PC-9 (cell line): ENCODE measurements around the gene COMMD2. TPM values are rescaled to one million over a fixed set of nuclear protein-coding genes. Genes with fewer than 3 reads are reported as not detected.

Experiments
- BruUV-seq: library from RNA; stranded (reverse); fragments of 400-500 nt; replicated peaks from 2 replicates; lab custom pipeline; 2021; lab: Mats Ljungman, UMichigan
- CTCF ChIA-PET: fragments of 300-600 bp; sonication (Branson Sonifier 250); formaldehyde crosslinking; loops from one replicate; lab custom pipeline; 2022; ENCODE audit warnings: antibody characterized with exemption; lab: Charles Lee
- POLR2A ChIA-PET: fragments of 300-600 bp; sonication (Branson Sonifier 250); formaldehyde crosslinking; loops from one replicate; lab custom pipeline; 2022; ENCODE audit warnings: antibody characterized with exemption; ENCODE audit not compliant: unreplicated experiment; lab: Charles Lee
- DNase-seq, 2 experiments: peaks; one replicate each; pipeline versions ENCODE4 v3.0.0 to v3.0.0-alpha.2; 2015 to 2022; ENCODE audit warnings: mixed read lengths in 1 of 2
- H2AFZ ChIP-seq: fragments of 200-600 bp; sonication (generic); 2 replicates; pipeline ENCODE4 v1.8.1; 2017; ENCODE audit warnings: antibody characterized with exemption
- H3F3A ChIP-seq: fragments of 200-600 bp; sonication (generic); 2 replicates; pipeline ENCODE4 v1.8.1; 2017; ENCODE audit warnings: antibody characterized with exemption, mild to moderate bottlenecking, low read depth; ENCODE audit not compliant: insufficient read depth
- H3K27ac ChIP-seq: fragments of 200-600 bp; sonication (generic); 2 replicates; pipeline ENCODE4 v1.6.1; 2016; ENCODE audit warnings: mixed run types
- H3K27me3 ChIP-seq: fragments of 200-600 bp; sonication (generic); 2 replicates; pipeline ENCODE4 v1.6.1; 2016; ENCODE audit warnings: low read depth, mixed run types; ENCODE audit not compliant: insufficient read depth
- H3K36me3 ChIP-seq: fragments of 200-600 bp; sonication (generic); 2 replicates; pipeline ENCODE4 v1.6.1; 2016; ENCODE audit warnings: low read depth, mixed run types
- H3K4me1 ChIP-seq: fragments of 200-600 bp; sonication (generic); replicated peaks from 2 replicates; pipeline ENCODE4 v1.6.1; 2016; ENCODE audit warnings: mixed run types; ENCODE audit not compliant: insufficient read depth
- H3K4me2 ChIP-seq: fragments of 200-600 bp; sonication (generic); 2 replicates; pipeline ENCODE4 v1.6.1; 2017; ENCODE audit warnings: mixed run types
- H3K4me3 ChIP-seq: fragments of 200-600 bp; sonication (generic); 2 replicates; pipeline ENCODE4 v1.6.1; 2016; ENCODE audit warnings: mixed run types
- H3K79me2 ChIP-seq: fragments of 200-600 bp; sonication (generic); 2 replicates; pipeline ENCODE4 v1.6.1; 2017; ENCODE audit warnings: low read depth, mixed run types
- H3K9me2 ChIP-seq: fragments of 200-600 bp; sonication (generic); 2 replicates; pipeline ENCODE4 v1.8.1; 2017; ENCODE audit warnings: mild to moderate bottlenecking; ENCODE audit not compliant: insufficient read depth
- H3K9me3 ChIP-seq: fragments of 200-600 bp; sonication (generic); 2 replicates; pipeline ENCODE4 v1.8.1; 2016; ENCODE audit warnings: low read depth; ENCODE audit not compliant: insufficient read depth
- H4K20me1 ChIP-seq: fragments of 200-600 bp; sonication (generic); 2 replicates; pipeline ENCODE4 v1.8.1; 2017; ENCODE audit not compliant: insufficient read depth
- EZH2 ChIP-seq: fragments of 200-600 bp; sonication (generic); IDR thresholded peaks from 2 replicates; pipeline ENCODE4 v1.8.0; 2017; ENCODE audit warnings: antibody characterized with exemption, low read depth
- intact Hi-C: fragments of 100-400 bp; cut with micrococcal nuclease; formaldehyde crosslinking; loops from one replicate; pipeline ENCODE4 v1.10.0; 2022; ENCODE audit not compliant: unreplicated experiment
- total RNA-seq: library from RNA; stranded (reverse); gene quantifications from 2 replicates; pipeline ENCODE4 v1.2.3, GENCODE V29; 2021
- TF ChIP-seq, protein P1 (sequence below): fragments of 200-600 bp; sonication (generic); conservative IDR thresholded peaks from 2 replicates; pipeline ENCODE4 v1.6.1; 2017; ENCODE audit warnings: mixed run types, antibody characterized with exemption, mild to moderate bottlenecking, moderate library complexity

Gene COMMD2
- total RNA-seq, 1 experiment from 2014 or later, result 58.2 TPM

- no peaks in the 10 kb centered on the region for H3K36me3 ChIP-seq
- TF ChIP-seq, protein P1, sequence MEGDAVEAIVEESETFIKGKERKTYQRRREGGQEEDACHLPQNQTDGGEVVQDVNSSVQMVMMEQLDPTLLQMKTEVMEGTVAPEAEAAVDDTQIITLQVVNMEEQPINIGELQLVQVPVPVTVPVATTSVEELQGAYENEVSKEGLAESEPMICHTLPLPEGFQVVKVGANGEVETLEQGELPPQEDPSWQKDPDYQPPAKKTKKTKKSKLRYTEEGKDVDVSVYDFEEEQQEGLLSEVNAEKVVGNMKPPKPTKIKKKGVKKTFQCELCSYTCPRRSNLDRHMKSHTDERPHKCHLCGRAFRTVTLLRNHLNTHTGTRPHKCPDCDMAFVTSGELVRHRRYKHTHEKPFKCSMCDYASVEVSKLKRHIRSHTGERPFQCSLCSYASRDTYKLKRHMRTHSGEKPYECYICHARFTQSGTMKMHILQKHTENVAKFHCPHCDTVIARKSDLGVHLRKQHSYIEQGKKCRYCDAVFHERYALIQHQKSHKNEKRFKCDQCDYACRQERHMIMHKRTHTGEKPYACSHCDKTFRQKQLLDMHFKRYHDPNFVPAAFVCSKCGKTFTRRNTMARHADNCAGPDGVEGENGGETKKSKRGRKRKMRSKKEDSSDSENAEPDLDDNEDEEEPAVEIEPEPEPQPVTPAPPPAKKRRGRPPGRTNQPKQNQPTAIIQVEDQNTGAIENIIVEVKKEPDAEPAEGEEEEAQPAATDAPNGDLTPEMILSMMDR, result no peak
- TF ChIP-seq EZH2, result no peak
- H3F3A ChIP-seq, result no peaks in the 10 kb centered on the region
- ChIA-PET POLR2A (interaction anchor here (0.7 kb wide), 1 partner anchor 37 kb away, joined by 6 read pairs; no protein-coding TSS in a partner anchor), CTCF (interaction anchor here (0.5 to 2.8 kb wide), 3 partner anchors 11 to 255 kb away, joined by 3 to 56 read pairs (median 6); no protein-coding TSS in a partner anchor)
- DNase-seq, result no peak
- BruUV-seq, result no TSS peak
- H4K20me1 ChIP-seq, result no peaks in the 10 kb centered on the region
- no peaks in the 10 kb centered on the region for H3K9me3 ChIP-seq
- H3K4me1 ChIP-seq, result no peaks in the 10 kb centered on the region
- H3K27ac ChIP-seq, result no peak overlapping the region
- 0 out of 2 replicates have a peak, but pooled peaks cover 4% of the 10 kb centered on the region for H3K9me2 ChIP-seq
- H3K27me3 ChIP-seq, result no peaks in the 10 kb centered on the region
- no peak overlapping the region for H2AFZ ChIP-seq
- H3K4me3 ChIP-seq, result no peak overlapping the region
- intact Hi-C loops, result loop anchor here (5.0 to 10.0 kb wide), 2 partner anchors 167 to 415 kb away; no protein-coding TSS in a partner anchor
- no peaks in the 10 kb centered on the region for H3K79me2 ChIP-seq
- H3K4me2 ChIP-seq, result no peak overlapping the region
These were observed 15.4 kb upstream of the COMMD2 start for GRCh38 chr3:149767720-149768119.

DNA sequence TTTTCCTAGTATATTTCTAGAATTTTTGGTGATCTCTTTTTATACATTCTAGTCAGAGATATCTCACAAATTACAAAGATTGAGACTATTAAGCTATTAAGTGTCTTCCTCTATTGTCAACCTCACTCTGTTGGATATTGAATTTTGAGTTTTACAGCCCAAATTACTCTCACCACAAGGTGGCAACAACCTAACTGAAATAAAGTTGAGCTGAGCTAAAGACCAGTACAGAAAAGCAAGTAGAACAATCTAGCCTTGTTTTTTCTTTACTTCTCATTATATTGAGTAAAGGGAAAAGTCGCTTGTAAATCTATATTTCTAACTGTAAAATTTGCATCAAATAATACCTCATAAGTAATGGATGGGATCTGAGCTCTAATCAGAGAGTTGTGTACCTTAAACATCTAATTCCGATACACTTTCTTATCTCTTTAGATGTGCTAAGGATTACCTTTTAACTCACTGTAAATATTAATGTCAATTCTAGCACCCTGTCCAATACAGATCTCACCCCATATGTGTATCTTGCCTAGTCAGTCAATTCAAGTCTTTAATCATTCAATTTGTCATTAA lies 13.6 kb upstream of the COMMD2 start:
- H3K4me1 ChIP-seq, result no peaks in the 10 kb centered on the region
- POLR2A ChIA-PET, result interaction anchor here (0.5 to 1.0 kb wide), 6 partner anchors 14 to 152 kb away, joined by 3 to 16 read pairs (median 6); partner anchors contain the start of gene COMMD2
- BruUV-seq, result no TSS peak
- no peak for TF ChIP-seq EZH2
- TF ChIP-seq, protein P1, result peak; percentile 74
- H3K4me2 ChIP-seq, result no peak overlapping the region
- H3K27ac ChIP-seq, result no peak overlapping the region
- no peaks in the 10 kb centered on the region for H3K9me3 ChIP-seq
- CTCF ChIA-PET, result interaction anchor here (0.6 to 2.8 kb wide), 5 partner anchors 32 to 747 kb away, joined by 3 to 56 read pairs (median 4); no protein-coding TSS in a partner anchor
- no peaks in the 10 kb centered on the region for H4K20me1 ChIP-seq
- H2AFZ ChIP-seq, result no peak overlapping the region
- no peaks in the 10 kb centered on the region for H3K36me3 ChIP-seq
- H3K27me3 ChIP-seq, result no peaks in the 10 kb centered on the region
- no peaks in the 10 kb centered on the region for H3K9me2 ChIP-seq
- no peak overlapping the region for H3K4me3 ChIP-seq
- H3K79me2 ChIP-seq, result no peaks in the 10 kb centered on the region
- intact Hi-C loops, result loop anchor here (1.0 to 10.0 kb wide), 3 partner anchors 42 to 416 kb away; no protein-coding TSS in a partner anchor
- no peak for DNase-seq
- no peaks in the 10 kb centered on the region for H3F3A ChIP-seq

GRCh38 chr3:149764302-149764701 lies 12.0 kb upstream of the COMMD2 start:
- ChIA-PET POLR2A (no interaction called here), CTCF (interaction anchor here (0.6 to 0.9 kb wide), 2 partner anchors 44 to 1378 kb away, joined by 4 to 6 read pairs; no protein-coding TSS in a partner anchor)
- Histone ChIP-seq H3K36me3 (no peaks in the 10 kb centered on the region), H3K27ac (no peak overlapping the region), H4K20me1 (no peaks in the 10 kb centered on the region), H3K9me3 (no peaks in the 10 kb centered on the region), H3K79me2 (no peaks in the 10 kb centered on the region), H3K4me3 (no peak overlapping the region), H2AFZ (no peak overlapping the region), H3K4me1 (no peaks in the 10 kb centered on the region), H3K9me2 (no peaks in the 10 kb centered on the region), H3K27me3 (no peaks in the 10 kb centered on the region), H3F3A (no peaks in the 10 kb centered on the region), H3K4me2 (no peak overlapping the region)
- no peak for DNase-seq
- intact Hi-C loops, result loop anchor here (10.0 kb wide), 1 partner anchor 170 kb away; no protein-coding TSS in a partner anchor
- no TSS peak for BruUV-seq
- no peak for TF ChIP-seq EZH2
